Activated naive CD8-positive, alpha-beta T cell treated with anti-CD3 and anti-CD28 coated beads, Interleukin-2, amount 10 ng/mL, durations not matched to agents 7 days and 5 days (primary cell): ENCODE data around the gene CHCT1. TPM values are rescaled to one million over a fixed set of nuclear protein-coding genes. Genes with fewer than 3 reads are reported as not detected.
"Not testable (repeated sequence)": the region's sequence is repeated elsewhere in the genome, so short reads cannot be mapped to it uniquely, and the experiment has no call there.

Experiments used
- ATAC-seq: fragments of 150-1000 bp; cut with Tn5 transposase; one replicate; pipeline ENCODE4 v1.10.0; 2021; ENCODE audit warnings: low read depth, moderate library complexity
- POLR2A ChIA-PET: fragments of 350-600 bp; sonication (Branson Sonifier 250); formaldehyde crosslinking; loops from one replicate; lab custom pipeline; 2021; ENCODE audit warnings: antibody characterized with exemption; lab: Charles Lee
- DNase-seq: peaks from one replicate; pipeline ENCODE4 v3.0.0; 2021
- H3K27ac Mint-ChIP-seq: one replicate; pipeline ENCODE4 v1.8.0; 2022; ENCODE audit warnings: mild to moderate bottlenecking, mixed read lengths
- H3K27me3 Mint-ChIP-seq: one replicate; pipeline ENCODE4 v1.8.0; 2022; ENCODE audit warnings: mild to moderate bottlenecking, moderate library complexity, mixed read lengths
- H3K36me3 Mint-ChIP-seq: one replicate; pipeline ENCODE4 v1.8.0; 2021; ENCODE audit warnings: mild to moderate bottlenecking, mixed read lengths
- H3K4me1 Mint-ChIP-seq: one replicate; pipeline ENCODE4 v1.8.0; 2021; ENCODE audit warnings: mixed read lengths
- H3K4me3 Mint-ChIP-seq: one replicate; pipeline ENCODE4 v1.8.0; 2022; ENCODE audit warnings: mild to moderate bottlenecking, moderate library complexity, mixed read lengths
- H3K9me3 Mint-ChIP-seq: one replicate; pipeline ENCODE4 v1.8.0; 2021; ENCODE audit warnings: mixed read lengths
- total RNA-seq, 2 experiments: library from RNA; stranded (reverse); gene quantifications; one replicate each; pipeline ENCODE4 v1.2.3, GENCODE V29; 2021

Gene CHCT1
- total RNA-seq, 2 experiments from 2014 or later, result not detected

- Mint-ChIP-seq H3K27ac (no peak overlapping the region), H3K36me3 (no peaks in the 10 kb centered on the region), H3K4me1 (no peaks in the 10 kb centered on the region), H3K4me3 (no peak overlapping the region), H3K9me3 (no peaks in the 10 kb centered on the region), H3K27me3 (peaks cover 14% of the 10 kb centered on the region)
- POLR2A ChIA-PET, result interaction anchor here (0.5 kb wide), 1 partner anchor 20 kb away, joined by 4 read pairs; no protein-coding TSS in a partner anchor
- ATAC-seq (no peak), DNase-seq (no peak)
Observed at GRCh38 chr17:60410001-60410400, 12.3 kb upstream of the CHCT1 start.

GRCh38 chr17:60412701-60413100 is 9.6 kb upstream of the CHCT1 start:
- ATAC-seq (no peak), DNase-seq (no peak)
- H3K27me3 Mint-ChIP-seq, result peaks cover 10% of the 10 kb centered on the region
- no peak overlapping the region for H3K27ac Mint-ChIP-seq
- H3K4me1 Mint-ChIP-seq, result no peaks in the 10 kb centered on the region
- H3K36me3 Mint-ChIP-seq, result no peaks in the 10 kb centered on the region
- H3K4me3 Mint-ChIP-seq, result no peak overlapping the region
- H3K9me3 Mint-ChIP-seq, result no peaks in the 10 kb centered on the region
- POLR2A ChIA-PET, result no interaction called here

GRCh38 chr17:60415146-60415545 is 7.1 kb upstream of the CHCT1 start:
- POLR2A ChIA-PET, result no interaction called here
- Mint-ChIP-seq H3K27me3 (peaks cover 11% of the 10 kb centered on the region), H3K27ac (no peak overlapping the region), H3K4me3 (no peak overlapping the region), H3K36me3 (no peaks in the 10 kb centered on the region), H3K4me1 (no peaks in the 10 kb centered on the region), H3K9me3 (peaks cover 3% of the 10 kb centered on the region)
- ATAC-seq, result no peak
- no peak for DNase-seq

- no peak for ATAC-seq
- Mint-ChIP-seq H3K27me3 (peaks cover 11% of the 10 kb centered on the region), H3K4me3 (no peak overlapping the region), H3K4me1 (peaks cover 5% of the 10 kb centered on the region), H3K27ac (no peak overlapping the region), H3K9me3 (peaks cover 3% of the 10 kb centered on the region), H3K36me3 (no peaks in the 10 kb centered on the region)
- DNase-seq, result no peak
- POLR2A ChIA-PET, result no interaction called here
Observed at GRCh38 chr17:60416368-60416925, 5.8 kb upstream of the CHCT1 start.

GRCh38 chr17:60419003-60419402 is 3.3 kb upstream of the CHCT1 start:
- H3K9me3 Mint-ChIP-seq, ATAC-seq, H3K27ac Mint-ChIP-seq, H3K36me3 Mint-ChIP-seq, POLR2A ChIA-PET, H3K4me1 Mint-ChIP-seq, H3K27me3 Mint-ChIP-seq, H3K4me3 Mint-ChIP-seq, DNase-seq: not testable (repeated sequence)

- POLR2A ChIA-PET, H3K4me1 Mint-ChIP-seq, ATAC-seq, DNase-seq, H3K27me3 Mint-ChIP-seq, H3K4me3 Mint-ChIP-seq, H3K27ac Mint-ChIP-seq, H3K9me3 Mint-ChIP-seq, H3K36me3 Mint-ChIP-seq: not testable (repeated sequence)
Observed at GRCh38 chr17:60419875-60420274, 2.4 kb upstream of the CHCT1 start.

GRCh38 chr17:60421273-60422161 is 772 bp upstream of the CHCT1 start:
- Mint-ChIP-seq H3K27ac (peak overlapping the region; percentile 84), H3K36me3 (no peaks in the 10 kb centered on the region), H3K4me3 (peak overlapping the region; percentile 78)

GRCh38 chr17:60423865-60424264 is 1.6 kb downstream of the CHCT1 start:
- H3K4me1 Mint-ChIP-seq, result peaks cover 7% of the 10 kb centered on the region
- no peak overlapping the region for H3K27ac Mint-ChIP-seq
- ATAC-seq (no peak), DNase-seq (no peak)
- H3K36me3 Mint-ChIP-seq, result no peaks in the 10 kb centered on the region
- peaks cover 4% of the 10 kb centered on the region for H3K27me3 Mint-ChIP-seq
- peaks cover 3% of the 10 kb centered on the region for H3K9me3 Mint-ChIP-seq
- POLR2A ChIA-PET, result interaction anchor here (0.5 kb wide), 1 partner anchor 116 kb away, joined by 5 read pairs; no protein-coding TSS in a partner anchor
- H3K4me3 Mint-ChIP-seq, result no peak overlapping the region

More at GRCh38 chr17:60421273-60422161, 772 bp upstream of the CHCT1 start:
- ATAC-seq (peak; percentile 99), DNase-seq (peak; percentile 85)
- POLR2A ChIA-PET, result interaction anchor here (0.6 kb wide), 1 partner anchor 94 kb away, joined by 4 read pairs; no protein-coding TSS in a partner anchor
- peaks cover 3% of the 10 kb centered on the region for H3K27me3 Mint-ChIP-seq
- H3K4me1 Mint-ChIP-seq, result peaks cover 7% of the 10 kb centered on the region
- H3K9me3 Mint-ChIP-seq, result peaks cover 3% of the 10 kb centered on the region

- H3K36me3 Mint-ChIP-seq, result no peaks in the 10 kb centered on the region
- H3K4me3 Mint-ChIP-seq, result no peak overlapping the region
- no peak overlapping the region for H3K27ac Mint-ChIP-seq
- peaks cover 4% of the 10 kb centered on the region for H3K27me3 Mint-ChIP-seq
- ATAC-seq, result no peak
- no peak for DNase-seq
- H3K4me1 Mint-ChIP-seq, result peaks cover 7% of the 10 kb centered on the region
- POLR2A ChIA-PET, result no interaction called here
- no peaks in the 10 kb centered on the region for H3K9me3 Mint-ChIP-seq
Observed at GRCh38 chr17:60425626-60426025, 3.3 kb downstream of the CHCT1 start.

- Mint-ChIP-seq H3K27me3 (peaks cover 4% of the 10 kb centered on the region), H3K27ac (no peak overlapping the region), H3K4me1 (peaks cover 2% of the 10 kb centered on the region), H3K4me3 (no peak overlapping the region), H3K9me3 (no peaks in the 10 kb centered on the region), H3K36me3 (no peaks in the 10 kb centered on the region)
- ATAC-seq (no peak), DNase-seq (no peak)
- POLR2A ChIA-PET, result no interaction called here
Observed at GRCh38 chr17:60426596-60426995, 4.3 kb downstream of the CHCT1 start.

GRCh38 chr17:60428491-60428890 is 6.2 kb downstream of the CHCT1 start:
- H3K4me1 Mint-ChIP-seq, ATAC-seq, H3K36me3 Mint-ChIP-seq, H3K27me3 Mint-ChIP-seq, H3K4me3 Mint-ChIP-seq, POLR2A ChIA-PET, H3K9me3 Mint-ChIP-seq, H3K27ac Mint-ChIP-seq, DNase-seq: not testable (repeated sequence)

GRCh38 chr17:60430561-60430960 is 8.3 kb downstream of the CHCT1 start:
- not testable (repeated sequence) for H3K9me3 Mint-ChIP-seq

GRCh38 chr17:60433021-60433997 is 11.0 kb downstream of the CHCT1 start:
- H3K4me1 Mint-ChIP-seq, DNase-seq, H3K9me3 Mint-ChIP-seq, H3K27me3 Mint-ChIP-seq, ATAC-seq, POLR2A ChIA-PET, H3K27ac Mint-ChIP-seq, H3K36me3 Mint-ChIP-seq, H3K4me3 Mint-ChIP-seq: not testable (repeated sequence)

More at GRCh38 chr17:60430561-60430960, 8.3 kb downstream of the CHCT1 start:
- H3K4me3 Mint-ChIP-seq, DNase-seq, H3K4me1 Mint-ChIP-seq, H3K27ac Mint-ChIP-seq, H3K36me3 Mint-ChIP-seq, H3K27me3 Mint-ChIP-seq, ATAC-seq: not testable (repeated sequence)
- POLR2A ChIA-PET, result interaction anchor here (0.7 kb wide), 2 partner anchors 21 to 199 kb away, joined by 3 to 4 read pairs; no protein-coding TSS in a partner anchor
